ENCODE measurements around the gene PTOV1.
"Not testable (repeated sequence)": the region's sequence is repeated elsewhere in the genome, so short reads cannot be mapped to it uniquely, and the experiment has no call there.

The PTOV1 gene

DNA sequence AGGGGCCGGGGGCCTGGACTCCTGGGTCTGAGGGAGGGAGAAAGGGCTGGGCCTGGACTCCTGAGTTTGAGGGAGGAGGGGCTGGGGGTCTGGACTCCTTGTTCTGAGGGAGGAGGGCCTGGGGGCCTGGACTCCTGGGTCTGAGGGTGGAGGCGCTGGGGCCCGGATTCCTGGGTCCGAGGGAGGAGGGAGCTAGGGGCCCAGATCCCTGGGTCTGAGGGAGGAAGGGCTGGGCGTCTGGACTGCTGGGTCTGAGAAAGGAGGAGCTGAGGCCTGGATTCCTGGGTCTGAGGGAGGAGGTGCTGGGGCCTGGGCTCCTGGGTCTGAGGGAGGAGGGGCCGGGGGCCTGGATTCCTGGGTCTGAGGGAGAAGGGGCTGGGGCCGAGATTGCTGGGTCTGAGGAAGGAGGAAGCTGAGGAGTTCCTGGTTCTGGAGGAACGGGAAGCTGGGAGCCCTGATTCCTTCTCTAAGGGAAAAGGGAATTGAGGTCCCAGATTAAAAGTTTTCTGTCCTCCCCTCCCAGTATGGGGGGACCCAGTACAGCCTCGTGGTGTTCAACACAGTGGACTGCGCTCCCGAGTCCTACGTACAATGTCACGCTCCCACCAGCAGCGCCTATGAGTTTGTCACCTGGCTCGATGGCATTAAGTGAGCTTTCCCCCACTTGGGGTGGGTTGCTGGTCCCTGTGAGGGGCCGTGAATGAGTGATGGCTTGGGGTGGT, 32.1 kb upstream of the PTOV1 start:
- no peak for DNase-seq

DNA sequence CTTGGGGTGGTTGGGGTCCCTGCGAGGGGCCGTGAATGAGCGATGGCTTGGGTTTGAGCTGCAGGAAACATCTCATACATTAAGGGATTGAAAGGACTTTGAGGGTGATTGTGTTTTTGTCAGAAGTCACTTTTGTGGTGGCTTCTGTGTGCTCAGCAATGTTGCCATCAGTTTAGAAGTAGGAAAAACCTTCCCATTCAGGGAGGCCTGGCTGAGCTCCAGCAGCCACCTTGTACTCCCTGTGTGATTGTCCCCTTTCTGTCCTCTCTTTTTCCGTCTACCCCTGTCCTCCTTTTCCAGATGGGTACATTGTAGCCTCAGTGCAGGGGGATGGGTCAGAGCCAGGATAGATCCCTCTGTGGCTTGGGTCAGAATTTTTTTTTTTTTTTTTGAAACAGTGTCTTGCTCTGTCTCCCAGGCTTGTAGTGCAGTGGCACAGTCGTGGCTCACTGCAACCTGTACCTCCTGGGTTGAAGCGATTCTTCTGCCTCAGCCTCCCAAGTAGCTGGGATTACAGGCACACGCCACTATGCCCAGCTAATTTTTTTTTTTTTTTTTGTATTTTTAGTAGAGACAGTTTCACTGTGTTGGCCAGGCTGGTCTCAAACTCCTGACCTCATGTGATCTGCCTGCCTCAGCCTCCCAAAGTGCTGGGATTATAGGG, 31.4 kb upstream of the PTOV1 start:
- DNase-seq, result not testable (repeated sequence)

DNA sequence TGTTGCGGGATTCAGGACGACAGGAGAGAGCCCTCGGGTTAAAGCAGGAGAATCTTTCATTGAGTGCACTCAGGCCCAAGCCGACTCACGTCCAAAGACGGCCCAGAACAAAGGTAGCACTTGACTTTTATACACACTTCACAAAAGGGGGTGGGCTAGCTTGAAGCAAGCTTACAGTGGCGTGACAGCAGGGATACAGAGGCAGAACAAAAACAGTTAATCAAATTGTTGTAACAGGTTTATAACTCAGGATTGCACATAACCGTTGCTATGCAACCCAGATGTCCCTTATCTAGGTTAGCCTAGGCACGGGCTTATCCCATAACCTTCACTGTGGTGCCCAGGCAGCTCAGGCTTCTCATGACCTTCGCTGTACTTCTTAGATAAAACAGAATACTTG, 30.8 kb upstream of the PTOV1 start:
- no peak for DNase-seq

DNA sequence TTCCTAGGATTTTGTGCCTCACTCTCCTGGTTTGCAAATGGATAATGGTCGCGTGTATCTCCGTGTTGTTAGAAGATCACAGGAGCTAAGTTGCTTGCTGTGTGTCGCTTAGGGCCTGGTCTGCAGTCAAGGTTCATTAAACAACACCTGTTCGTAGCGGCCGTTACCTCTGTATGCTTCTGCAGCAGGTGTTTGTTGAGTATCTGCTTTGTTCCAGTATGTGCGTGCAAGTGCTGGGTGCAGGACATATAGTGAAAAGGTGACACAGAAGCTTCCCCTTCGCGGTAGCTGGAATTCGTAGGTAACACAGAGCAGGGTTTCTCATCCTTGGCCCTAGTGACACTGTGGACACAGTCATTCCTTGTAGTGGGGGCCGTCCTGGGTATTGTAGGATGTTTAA, 27.5 kb upstream of the PTOV1 start:
- no peak for DNase-seq

DNA sequence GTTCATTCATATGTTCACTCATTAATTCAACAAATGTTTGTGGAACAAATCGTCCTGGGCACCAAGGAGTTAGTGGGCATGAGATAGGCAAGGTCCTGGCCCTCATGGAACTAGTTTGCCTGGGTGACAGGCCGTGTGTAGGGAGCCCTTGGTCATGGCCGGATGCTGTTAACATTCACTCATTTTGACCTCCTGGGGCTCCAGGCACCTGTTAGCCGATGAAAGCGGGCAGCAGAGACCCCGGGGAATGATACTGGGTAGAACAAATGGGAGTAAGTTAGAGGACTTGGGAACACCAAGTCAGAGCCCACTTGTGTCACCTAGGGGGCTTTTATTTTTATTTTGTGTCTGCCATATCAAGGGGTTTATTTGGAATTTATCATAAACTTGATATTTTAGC, 26.3 kb upstream of the PTOV1 start:
- DNase-seq, result no peak

DNA sequence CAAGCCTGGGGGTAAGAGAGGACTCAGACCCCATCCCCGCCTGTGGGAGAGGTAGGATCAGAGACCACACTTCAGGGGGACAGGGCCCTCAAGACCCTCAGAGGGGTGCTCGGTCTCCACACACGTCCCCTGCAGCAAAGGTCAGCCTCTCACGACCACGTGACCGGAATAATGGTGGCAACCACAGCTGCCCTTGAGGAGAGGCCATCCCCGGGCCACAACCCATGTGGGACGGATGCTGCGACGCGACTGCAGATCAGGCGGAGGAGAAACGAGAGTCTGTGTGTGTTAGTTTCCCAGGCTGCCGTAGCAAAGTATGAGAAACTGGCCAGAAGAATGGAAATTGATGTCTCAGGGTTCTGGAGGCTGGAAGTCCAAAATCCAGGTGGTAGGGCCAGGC, 23.9 kb upstream of the PTOV1 start:
- no peak for DNase-seq

DNA sequence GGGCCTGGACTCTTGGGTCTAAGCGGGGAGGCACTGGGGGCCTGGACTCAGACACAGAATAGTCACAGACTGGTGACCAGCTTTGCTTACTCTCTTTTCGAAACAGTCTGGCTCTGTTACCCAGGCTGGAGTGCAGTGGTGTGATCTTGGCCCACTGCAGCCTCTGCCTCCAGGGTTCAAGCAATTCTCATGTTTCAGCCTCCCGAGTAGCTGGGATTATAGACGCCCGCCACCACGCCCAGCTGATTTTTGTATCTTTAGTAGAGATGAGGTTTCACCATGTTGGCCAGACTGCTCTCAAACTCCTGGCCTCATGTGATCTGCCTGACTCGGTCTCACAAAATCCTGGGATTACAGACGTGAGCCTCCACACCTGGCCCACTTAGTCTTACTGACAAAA, 21.8 kb upstream of the PTOV1 start:
- no peak for DNase-seq

DNA sequence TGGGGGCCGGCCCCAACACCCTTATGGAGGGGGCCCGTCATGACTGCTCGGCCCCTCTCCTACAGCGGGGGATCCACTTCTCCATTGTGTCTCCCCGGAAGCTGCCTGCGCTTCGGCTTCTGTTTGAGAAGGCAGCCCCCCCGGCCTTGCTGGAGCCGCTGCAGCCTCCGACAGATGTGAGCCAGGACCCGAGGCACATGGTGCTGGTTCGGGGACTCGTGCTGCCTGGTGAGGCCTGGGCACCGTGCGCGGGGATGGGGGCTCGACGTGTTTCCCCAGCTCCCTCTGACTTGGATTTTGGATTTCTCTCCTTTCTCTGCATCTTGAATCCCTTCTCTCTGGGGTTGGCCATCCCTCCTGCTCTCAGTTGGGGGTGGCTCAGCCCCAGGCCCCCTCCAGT, 21.2 kb upstream of the PTOV1 start:
- no peak for DNase-seq

DNA sequence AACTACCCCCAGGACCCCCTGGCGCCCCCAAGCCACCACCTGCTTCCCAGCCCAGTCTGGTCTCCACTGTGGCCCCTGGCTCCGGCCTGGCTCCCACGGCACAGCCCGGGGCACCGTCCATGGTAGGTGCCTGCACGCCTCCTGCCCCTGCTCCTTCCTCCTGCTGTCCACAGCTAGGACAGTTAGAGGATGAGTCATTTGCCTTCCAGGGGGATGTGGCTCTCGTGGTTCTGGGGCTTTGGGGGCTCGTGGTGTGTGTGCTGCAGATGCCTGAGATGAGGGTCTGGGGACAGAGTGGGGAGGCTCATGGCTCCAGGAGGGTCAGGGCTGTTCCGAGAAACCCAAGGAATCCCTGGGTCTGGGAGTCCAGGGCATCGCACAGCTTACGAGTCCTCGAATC, 20.2 kb upstream of the PTOV1 start:
- no peak for DNase-seq

DNA sequence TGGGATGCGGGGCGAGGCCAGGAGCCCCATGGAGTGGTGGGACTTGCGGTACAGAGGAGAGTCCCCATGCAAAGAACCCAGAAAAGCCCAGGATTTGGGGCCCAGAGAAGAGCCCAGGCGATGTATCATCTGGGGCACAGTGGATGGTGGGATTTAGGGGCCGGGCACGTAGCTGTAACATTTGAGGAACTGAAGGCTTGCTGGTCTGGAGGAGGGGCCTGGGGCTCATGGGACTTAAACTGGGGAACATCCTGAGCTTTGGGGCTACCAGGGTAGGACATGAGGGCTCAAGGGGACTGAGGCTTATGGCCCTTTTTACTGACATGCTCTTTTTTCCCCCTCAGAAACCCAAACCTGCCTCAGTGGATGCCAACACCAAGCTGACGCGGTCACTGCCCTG, 19.4 kb upstream of the PTOV1 start:
- DNase-seq, result no peak

DNA sequence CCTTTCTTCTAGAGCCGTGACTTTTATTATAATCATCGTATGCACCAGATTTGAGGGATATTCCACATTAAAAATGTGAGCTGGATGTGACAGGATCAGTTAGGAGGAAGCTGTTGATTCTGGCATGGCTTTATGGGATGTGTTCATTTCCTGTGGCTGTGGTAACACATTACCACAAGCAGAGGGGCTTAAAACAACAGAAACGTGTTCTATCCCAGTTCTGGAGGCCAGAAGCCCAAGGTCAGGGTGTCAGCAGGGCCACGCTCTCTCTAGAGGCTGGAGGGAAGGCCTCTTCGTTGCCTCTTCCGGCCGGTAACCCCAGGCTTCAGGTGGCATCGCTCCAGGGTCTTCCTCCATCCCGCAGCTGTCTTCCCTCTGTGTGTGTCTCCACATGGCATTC, 18.4 kb upstream of the PTOV1 start:
- DNase-seq, result no peak

DNA sequence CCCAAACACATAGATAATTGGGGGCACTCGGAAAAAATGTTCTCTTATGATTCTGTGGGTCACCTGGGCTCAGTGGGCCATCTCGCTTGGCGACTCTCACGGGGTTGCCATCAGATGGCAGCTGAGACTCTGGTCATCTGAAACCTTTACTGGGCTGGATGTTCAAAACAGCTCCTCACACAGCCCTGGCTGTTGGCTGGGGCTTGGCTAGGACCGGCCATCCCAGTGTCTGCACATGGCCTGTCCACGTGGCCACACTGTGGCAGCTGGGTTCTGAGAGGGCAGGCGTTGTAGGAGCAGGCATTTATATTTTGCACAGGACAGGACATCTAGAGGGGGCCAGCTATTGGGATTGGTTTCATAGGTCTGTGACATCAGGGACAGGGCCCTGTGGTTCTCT, 17.4 kb upstream of the PTOV1 start:
- no peak for DNase-seq

DNA sequence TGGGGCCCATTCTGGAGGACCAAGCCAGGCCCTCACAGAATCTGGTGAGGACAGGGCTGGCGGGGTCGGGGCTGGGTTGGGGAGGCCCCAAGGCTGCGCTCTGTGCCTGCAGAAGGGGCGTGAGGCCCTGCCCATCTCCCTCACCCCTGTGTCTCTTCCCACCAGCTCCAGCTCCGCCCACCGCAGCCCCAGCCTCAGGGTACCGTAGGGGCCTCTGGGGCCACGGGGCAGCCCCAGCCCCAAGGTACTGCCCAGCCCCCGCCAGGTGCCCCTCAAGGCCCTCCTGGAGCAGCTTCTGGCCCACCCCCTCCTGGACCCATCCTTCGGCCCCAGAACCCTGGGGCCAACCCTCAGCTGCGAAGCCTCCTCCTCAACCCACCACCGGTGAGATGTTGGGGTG, 15.4 kb upstream of the PTOV1 start:
- DNase-seq, result no peak

DNA sequence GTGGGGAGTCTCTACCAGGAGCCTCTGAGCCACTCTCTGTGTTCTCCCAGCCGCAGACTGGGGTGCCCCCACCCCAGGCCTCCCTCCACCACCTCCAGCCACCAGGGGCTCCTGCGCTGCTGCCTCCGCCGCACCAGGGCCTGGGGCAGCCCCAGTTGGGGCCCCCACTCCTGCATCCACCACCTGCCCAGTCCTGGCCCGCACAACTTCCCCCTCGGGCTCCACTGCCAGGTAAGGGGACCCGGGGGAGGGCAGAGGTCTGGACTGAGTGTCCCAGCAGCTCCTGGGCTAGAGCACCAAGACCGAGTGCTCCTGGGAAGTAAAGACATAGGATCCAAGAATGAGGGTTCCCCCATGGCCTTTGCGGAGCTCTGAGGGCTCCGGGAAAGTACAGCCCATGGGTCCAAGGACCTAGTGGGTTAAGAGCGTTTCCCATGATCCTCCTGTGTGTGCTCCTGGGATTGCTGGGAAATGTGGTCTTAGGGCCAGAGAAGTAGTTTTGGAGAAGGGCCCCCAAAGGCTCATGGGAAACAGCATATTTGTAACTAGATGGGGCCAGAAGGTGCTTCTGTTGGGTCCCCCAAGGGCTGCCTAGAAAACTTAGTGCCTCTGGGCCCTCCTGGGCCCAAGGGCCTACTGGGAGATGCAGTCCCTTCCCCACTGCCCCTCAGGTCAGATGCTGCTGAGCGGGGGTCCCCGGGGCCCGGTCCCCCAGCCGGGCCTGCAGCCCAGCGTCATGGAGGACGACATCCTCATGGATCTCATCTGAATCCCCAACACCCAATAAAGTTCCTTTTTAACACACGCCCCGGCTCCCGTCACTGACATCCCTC, 14.6 kb upstream of the PTOV1 start:
- no peak for DNase-seq

DNA sequence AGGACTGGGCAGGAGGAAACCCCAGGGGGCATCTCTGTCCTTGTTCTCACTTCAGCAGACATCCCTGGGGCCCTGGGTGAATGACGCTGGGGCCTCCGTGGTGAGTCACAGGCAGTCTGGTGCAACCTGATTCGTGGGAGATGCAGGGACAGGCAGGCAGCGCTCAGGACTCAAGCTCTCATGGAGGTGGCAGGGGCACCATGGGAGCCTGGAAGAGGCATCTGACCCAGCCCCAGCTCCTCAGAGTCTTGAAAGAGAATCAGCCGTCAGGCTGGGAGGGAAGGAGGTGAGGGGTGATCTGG, 14.0 kb upstream of the PTOV1 start:
- no peak for DNase-seq

DNA sequence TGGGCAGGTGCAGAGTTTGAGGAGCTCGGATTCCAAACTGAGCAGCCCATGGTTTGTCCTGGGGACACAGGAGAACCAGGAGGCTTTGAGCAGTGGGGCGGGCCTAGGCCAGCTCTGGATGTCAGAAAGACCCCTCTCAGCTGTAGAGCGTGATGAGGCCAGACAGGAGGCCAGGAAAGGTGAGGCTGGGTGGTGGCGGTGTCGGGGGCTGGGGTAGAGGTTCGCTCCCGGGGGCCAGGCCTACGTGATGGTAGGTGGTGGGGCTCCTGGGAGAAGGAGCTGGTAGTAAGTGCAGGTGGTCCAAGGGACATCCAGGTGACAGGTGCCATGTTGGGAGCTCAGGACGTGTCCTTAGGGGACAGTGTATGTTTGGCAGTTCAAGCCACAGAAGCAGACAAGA, 13.5 kb upstream of the PTOV1 start:
- DNase-seq, result no peak

DNA sequence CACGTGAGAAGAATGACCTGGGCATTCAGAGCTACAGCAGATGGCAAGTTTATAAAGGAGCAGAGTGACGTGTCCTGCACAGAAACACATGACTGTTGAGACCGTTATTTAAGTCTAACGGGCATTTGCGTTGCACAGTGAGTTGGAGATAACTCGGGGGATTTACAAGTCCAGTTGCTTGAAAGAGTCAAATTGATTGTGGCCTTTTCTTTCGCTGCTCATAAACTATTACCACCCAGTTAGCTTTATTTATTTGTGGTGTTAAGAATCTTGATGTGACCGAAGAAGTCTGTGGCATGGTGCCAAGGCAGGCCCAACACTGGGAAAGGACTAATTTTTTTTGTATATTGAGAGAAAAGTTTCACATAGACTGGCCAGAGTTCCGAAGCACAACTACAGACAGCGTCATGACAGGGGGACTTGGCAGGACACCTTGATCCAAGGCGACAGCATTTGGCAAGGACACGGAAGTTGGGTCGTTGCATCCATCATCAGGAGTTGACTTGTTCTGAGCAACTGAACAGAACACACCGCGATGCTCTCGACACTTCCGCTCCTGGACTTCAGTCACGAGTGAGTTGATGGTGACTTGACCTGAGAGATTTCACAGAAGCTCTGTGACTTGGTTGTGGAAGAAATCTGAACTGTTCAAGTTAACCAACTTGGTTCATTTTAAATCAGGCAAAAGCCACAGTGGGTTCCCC, 11.9 kb upstream of the PTOV1 start:
- no peak for DNase-seq

DNA sequence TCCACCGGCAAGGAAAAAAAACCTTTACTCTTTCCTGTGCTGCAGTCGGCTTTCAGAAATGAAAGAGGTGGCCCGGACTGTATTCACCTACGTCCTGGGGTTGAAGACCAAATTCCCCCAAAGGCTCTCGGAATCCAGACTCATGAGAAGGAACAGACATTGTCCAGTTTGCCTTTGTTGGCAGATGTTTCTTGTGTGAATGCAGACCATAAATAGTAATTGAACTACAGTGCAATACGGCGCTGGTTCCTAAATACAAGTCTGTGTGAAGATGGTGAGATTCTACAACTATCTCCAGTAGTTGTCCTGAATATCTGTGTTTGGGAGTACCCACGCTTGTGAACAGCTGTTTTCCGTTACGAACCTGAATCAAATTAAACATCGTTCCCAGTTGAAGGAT, 11.2 kb upstream of the PTOV1 start:
- DNase-seq, result no peak

DNA sequence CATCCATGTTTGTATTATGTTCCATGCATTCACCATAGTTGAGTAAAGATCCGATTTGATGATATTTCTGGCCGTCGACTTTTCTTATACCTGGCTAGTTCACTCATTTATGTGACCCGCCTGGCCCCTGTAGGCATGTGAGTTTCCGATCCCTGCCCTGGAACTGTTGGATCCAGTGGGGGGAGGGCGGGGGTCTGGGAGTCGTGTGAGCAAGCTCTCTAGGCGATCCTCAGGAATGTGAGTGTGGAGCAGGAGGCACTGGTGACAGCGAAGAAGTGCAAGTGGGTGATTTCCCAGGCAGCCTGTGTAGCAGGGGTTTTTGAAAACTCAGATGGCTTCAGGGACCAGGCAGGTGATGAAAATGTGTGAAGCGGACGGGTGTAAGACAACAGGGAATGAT, 10.6 kb upstream of the PTOV1 start:
- DNase-seq, result no peak

DNA sequence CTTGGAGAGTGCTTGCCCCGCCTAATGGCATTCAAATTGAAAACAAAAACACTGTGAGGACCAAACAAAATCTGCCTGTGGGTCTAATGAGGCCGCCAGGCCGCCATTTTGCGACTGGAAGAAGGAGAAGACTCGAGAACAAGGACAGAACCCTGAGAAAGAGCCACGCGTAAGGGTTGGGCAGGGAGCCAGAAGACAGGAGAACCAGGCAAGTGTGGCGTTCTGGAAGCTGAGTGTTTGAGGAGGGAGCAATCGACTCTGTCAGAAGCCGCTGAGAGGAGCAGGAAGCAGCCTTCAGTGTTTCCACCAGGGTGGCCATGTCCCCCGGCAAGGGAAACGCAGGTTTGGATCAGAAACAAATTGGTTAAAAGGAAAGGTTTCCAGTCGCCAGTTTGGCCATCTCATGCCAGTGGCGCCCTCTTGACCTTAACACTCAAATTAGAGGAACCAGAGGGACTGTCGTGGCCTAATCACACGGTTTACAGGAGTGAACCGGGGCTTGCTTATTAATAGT, 10.2 kb upstream of the PTOV1 start:
- no peak for DNase-seq

DNA sequence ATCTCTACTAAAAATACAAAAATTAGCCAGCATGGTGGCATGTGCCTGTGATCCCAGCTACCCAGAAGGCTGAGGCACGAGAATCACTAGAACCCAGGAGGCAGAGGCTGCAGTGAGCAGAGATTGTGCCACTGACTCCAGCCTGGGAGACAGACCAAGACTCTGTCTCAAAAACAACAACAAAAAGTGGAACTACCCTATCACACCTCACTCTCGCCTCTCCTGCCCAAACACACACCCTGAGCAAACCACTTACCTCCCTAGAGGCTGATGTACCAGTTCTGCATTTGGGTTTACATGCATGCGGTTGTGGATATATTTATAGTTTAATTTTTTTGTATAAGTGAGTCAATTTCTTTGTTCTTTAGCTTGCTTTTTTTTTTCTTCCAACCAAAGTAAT, 7.7 kb upstream of the PTOV1 start:
- no peak for DNase-seq

DNA sequence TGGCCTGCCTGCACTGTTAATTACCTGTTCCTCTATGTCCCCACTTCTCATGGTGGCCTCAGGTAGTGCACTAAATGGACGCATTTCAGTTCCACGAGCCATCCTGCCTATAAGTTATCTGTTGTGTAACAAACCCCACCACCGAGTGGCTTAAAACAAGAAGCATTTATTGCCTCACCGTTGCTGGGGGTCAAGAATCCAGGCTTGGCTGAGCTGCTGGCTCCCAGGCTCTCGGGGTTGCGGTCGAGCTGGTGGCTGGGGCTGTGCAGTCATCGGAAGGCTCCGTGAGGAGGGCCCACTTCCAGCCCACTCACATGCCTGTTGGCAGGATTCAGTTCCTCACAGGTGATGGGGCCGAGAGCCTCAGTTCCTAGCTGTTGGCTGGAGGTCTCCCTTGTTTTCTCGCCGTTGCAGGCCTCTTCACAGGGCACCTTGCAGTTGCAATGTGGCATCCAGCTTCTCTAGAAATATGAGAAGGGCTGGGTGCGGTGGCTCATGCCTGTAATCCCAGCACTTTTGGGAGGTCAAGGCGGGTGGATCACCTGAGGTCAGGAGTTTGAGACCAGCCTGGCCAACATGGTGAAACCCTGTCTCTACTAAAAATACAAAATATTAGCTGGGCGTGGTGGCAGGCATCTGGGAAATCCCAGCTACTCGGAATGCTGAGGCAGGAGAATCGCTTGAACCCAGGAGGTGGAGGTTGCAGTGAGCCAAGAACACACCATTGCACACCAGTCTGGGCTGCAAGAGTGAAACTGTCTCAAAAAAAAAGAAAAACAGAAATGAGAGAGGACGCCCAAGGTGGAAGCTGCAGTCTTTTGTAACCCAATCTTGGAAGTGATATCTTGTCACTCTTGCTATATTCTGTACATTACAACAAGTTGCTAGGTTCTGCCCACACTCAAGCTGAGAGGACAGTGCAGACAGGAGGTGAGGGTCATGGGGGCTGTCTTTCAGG, 6.5 kb upstream of the PTOV1 start:
- no peak for DNase-seq
